Keratinocyte (primary cell): ENCODE data around the gene FKTN. TPM values are rescaled to one million over a fixed set of nuclear protein-coding genes. Genes with fewer than 3 reads are reported as not detected.

ENCODE experiments used
- DNase-seq: peaks from one replicate; pipeline ENCODE4 v3.0.0-alpha.2; 2011; ENCODE audit warnings: low read depth, missing footprints, low spot score
- FAIRE-seq: peaks from 2 replicates; lab custom pipeline; 2011; peaks lifted over from hg19 to GRCh38; lab: Jason Lieb, UNC
- H2AFZ ChIP-seq: 2 replicates; pipeline ENCODE4 v1.6.0; 2012; ENCODE audit warnings: low read length, control low read depth, inconsistent platforms; ENCODE audit not compliant: control insufficient read depth
- H3K27ac ChIP-seq: 2 replicates; pipeline ENCODE4 v1.5.1; 2011; ENCODE audit warnings: low read length; ENCODE audit not compliant: control insufficient read depth, insufficient read depth
- H3K27me3 ChIP-seq: 3 replicates; pipeline ENCODE4 v1.6.0; 2011; ENCODE audit warnings: low read length; ENCODE audit not compliant: control insufficient read depth, insufficient read depth; ENCODE audit errors: extremely low read depth
- H3K36me3 ChIP-seq, 2 experiments: 2 replicates in 1 of 2; 3 replicates in 1 of 2; pipeline ENCODE4 v1.5.1; 2011; ENCODE audit warnings: low read length in 2 of 2, mild to moderate bottlenecking in 1 of 2; ENCODE audit not compliant: control insufficient read depth in 2 of 2, insufficient read depth in 2 of 2; ENCODE audit errors: extremely low read depth in 1 of 2
- H3K4me1 ChIP-seq: 3 replicates; pipeline ENCODE4 v1.5.1; 2011; ENCODE audit warnings: low read length; ENCODE audit not compliant: control insufficient read depth, insufficient read depth; ENCODE audit errors: extremely low read depth
- H3K4me2 ChIP-seq: 3 replicates; pipeline ENCODE4 v1.6.0; 2011; ENCODE audit warnings: low read depth, low read length; ENCODE audit not compliant: control insufficient read depth, insufficient read depth; ENCODE audit errors: extremely low read depth
- H3K4me3 ChIP-seq, 3 experiments: fragments of 200-600 bp in 1 of 3; sonication (generic) in 1 of 3; 2 replicates in 2 of 3; 3 replicates in 1 of 3; pipeline ENCODE4 v1.5.1; 2011 to 2016; ENCODE audit warnings: low read length in 3 of 3, mild to moderate bottlenecking in 3 of 3, control low read depth in 2 of 3, inconsistent platforms in 1 of 3, low read depth in 1 of 3, mixed read lengths in 1 of 3, mixed run types in 1 of 3, moderate library complexity in 1 of 3; ENCODE audit not compliant: control insufficient read depth in 2 of 3, insufficient read depth in 2 of 3; ENCODE audit errors: extremely low read depth in 1 of 3
- H3K79me2 ChIP-seq: 2 replicates; pipeline ENCODE4 v1.6.0; 2012; ENCODE audit warnings: low read length; ENCODE audit not compliant: control insufficient read depth, insufficient read depth
- H3K9ac ChIP-seq: 3 replicates; pipeline ENCODE4 v1.6.0; 2011; ENCODE audit warnings: low read length; ENCODE audit not compliant: control insufficient read depth, insufficient read depth; ENCODE audit errors: extremely low read depth
- H3K9me1 ChIP-seq: 3 replicates; pipeline ENCODE4 v1.6.0; 2011; ENCODE audit warnings: low read length; ENCODE audit not compliant: control insufficient read depth, insufficient read depth; ENCODE audit errors: extremely low read depth
- H3K9me3 ChIP-seq: 2 replicates; pipeline ENCODE4 v1.5.1; 2012; ENCODE audit warnings: low read depth, low read length; ENCODE audit not compliant: control insufficient read depth
- H4K20me1 ChIP-seq: 3 replicates; pipeline ENCODE4 v1.6.0; 2011; ENCODE audit warnings: low read length; ENCODE audit not compliant: control insufficient read depth, insufficient read depth; ENCODE audit errors: extremely low read depth
- EZH2 ChIP-seq: IDR thresholded peaks from one replicate; pipeline ENCODE4 v1.6.1; 2012; ENCODE audit warnings: inconsistent platforms, mild to moderate bottlenecking, low read length, moderate library complexity
- dilution Hi-C: fragments of 300-500 bp; cut with MboI; formaldehyde crosslinking; loops from one replicate; pipeline ENCODE4 v1.7.0; 2020; ENCODE audit warnings: low sequenced_read_pairs; ENCODE audit not compliant: extremely low pct_ligation_motif_present
- polyA plus RNA-seq, 5 experiments: library from polyadenylated mRNA; depleted of rRNA in 3 of 5; stranded (reverse) in 3 of 5; stranded (forward) in 1 of 5; unstranded in 1 of 5; fragments of >200 nt; gene quantifications; 1 replicate in 1 of 5; 2 replicates in 3 of 5; 3 replicates in 1 of 5; pipeline versions ENCODE4 v1.2.1 to v1.2.3, GENCODE V29; 2011 to 2012; ENCODE audit warnings: missing spikeins in 2 of 5, low read depth in 1 of 5, low replicate concordance in 1 of 5
- TF ChIP-seq, protein P1 (sequence below), 3 experiments: IDR thresholded peaks in 1 of 3; conservative IDR thresholded peaks in 1 of 3; optimal IDR thresholded peaks in 1 of 3; 2 replicates in 2 of 3; 3 replicates in 1 of 3; pipeline versions ENCODE3 to v1.5.1; 2011; ENCODE audit warnings: low read length in 3 of 3, mild to moderate bottlenecking in 3 of 3, moderate library complexity in 2 of 3, control low read depth in 1 of 3, inconsistent platforms in 1 of 3; ENCODE audit not compliant: insufficient read depth in 2 of 3; ENCODE audit errors: extremely low read depth in 1 of 3

Gene FKTN
- polyA plus RNA-seq, 1 donor (not counting 4 experiments of a cell fraction or from before 2014, with no cell fraction given), result 15.9 TPM

GRCh38 chr9:105531530-105531929 is 26.4 kb upstream of the FKTN start:
- Histone ChIP-seq H2AFZ (no peak overlapping the region), H3K4me2 (no peak overlapping the region), H3K79me2 (no peaks in the 10 kb centered on the region), H3K4me1 (no peaks in the 10 kb centered on the region), H3K27me3 (no peaks in the 10 kb centered on the region), H3K9me1 (no peaks in the 10 kb centered on the region), H3K9me3 (no peaks in the 10 kb centered on the region), H3K9ac (no peak overlapping the region), H3K4me3 (no peak overlapping the region), H4K20me1 (no peaks in the 10 kb centered on the region), H3K36me3 (no peaks in the 10 kb centered on the region), H3K27ac (no peak overlapping the region)
- no peak for DNase-seq
- dilution Hi-C loops, result no loop called here
- TF ChIP-seq EZH2, result no peak
- TF ChIP-seq, protein P1, sequence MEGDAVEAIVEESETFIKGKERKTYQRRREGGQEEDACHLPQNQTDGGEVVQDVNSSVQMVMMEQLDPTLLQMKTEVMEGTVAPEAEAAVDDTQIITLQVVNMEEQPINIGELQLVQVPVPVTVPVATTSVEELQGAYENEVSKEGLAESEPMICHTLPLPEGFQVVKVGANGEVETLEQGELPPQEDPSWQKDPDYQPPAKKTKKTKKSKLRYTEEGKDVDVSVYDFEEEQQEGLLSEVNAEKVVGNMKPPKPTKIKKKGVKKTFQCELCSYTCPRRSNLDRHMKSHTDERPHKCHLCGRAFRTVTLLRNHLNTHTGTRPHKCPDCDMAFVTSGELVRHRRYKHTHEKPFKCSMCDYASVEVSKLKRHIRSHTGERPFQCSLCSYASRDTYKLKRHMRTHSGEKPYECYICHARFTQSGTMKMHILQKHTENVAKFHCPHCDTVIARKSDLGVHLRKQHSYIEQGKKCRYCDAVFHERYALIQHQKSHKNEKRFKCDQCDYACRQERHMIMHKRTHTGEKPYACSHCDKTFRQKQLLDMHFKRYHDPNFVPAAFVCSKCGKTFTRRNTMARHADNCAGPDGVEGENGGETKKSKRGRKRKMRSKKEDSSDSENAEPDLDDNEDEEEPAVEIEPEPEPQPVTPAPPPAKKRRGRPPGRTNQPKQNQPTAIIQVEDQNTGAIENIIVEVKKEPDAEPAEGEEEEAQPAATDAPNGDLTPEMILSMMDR (optimal IDR thresholded peaks at IDR 0.05 in 1 of 3, IDR thresholded peaks at IDR 0.05 in 1 of 3, conservative IDR thresholded peaks at IDR 0.05 in 1 of 3; ENCODE audit: extremely low read depth in 1 of 3, insufficient read depth in 2 of 3, low read length in 3 of 3), result no peak
- FAIRE-seq, result no peak

- dilution Hi-C loops, result no loop called here
- no peaks in the 10 kb centered on the region for H4K20me1 ChIP-seq
- no peaks in the 10 kb centered on the region for H3K9me3 ChIP-seq
- no peaks in the 10 kb centered on the region for H3K36me3 ChIP-seq
- H3K79me2 ChIP-seq, result no peaks in the 10 kb centered on the region
- no peaks in the 10 kb centered on the region for H3K27me3 ChIP-seq
- no peak overlapping the region for H3K4me3 ChIP-seq
- H3K9ac ChIP-seq, result no peak overlapping the region
- no peaks in the 10 kb centered on the region for H3K9me1 ChIP-seq
- H3K4me1 ChIP-seq, result no peaks in the 10 kb centered on the region
- no peak overlapping the region for H2AFZ ChIP-seq
- FAIRE-seq, result no peak
- H3K4me2 ChIP-seq, result no peak overlapping the region
- TF ChIP-seq, protein P1 (optimal IDR thresholded peaks at IDR 0.05 in 1 of 3, IDR thresholded peaks at IDR 0.05 in 1 of 3, conservative IDR thresholded peaks at IDR 0.05 in 1 of 3; ENCODE audit: extremely low read depth in 1 of 3, insufficient read depth in 2 of 3, low read length in 3 of 3), result no peak
- no peak for TF ChIP-seq EZH2
- DNase-seq, result no peak
- no peak overlapping the region for H3K27ac ChIP-seq
Measured at GRCh38 chr9:105535920-105536668, 21.8 kb upstream of the FKTN start.
